CD4-positive, CD25-positive, alpha-beta regulatory T cell (primary cell): Measurements from ENCODE around the gene CDK5R2. TPM values are rescaled to one million over a fixed set of nuclear protein-coding genes. Genes with fewer than 3 reads are reported as not detected.

ENCODE experiments used
- polyA plus RNA-seq, 4 donors: library from polyadenylated mRNA; unstranded; fragments of 300-500 nt; fragmentation: Illumina TruSeq; gene quantifications; one replicate each; pipeline ENCODE4 v1.2.3, GENCODE V29; 2021
- total RNA-seq: library from RNA; stranded (reverse); gene quantifications from one replicate; pipeline ENCODE4 v1.2.3, GENCODE V29; 2022

Gene CDK5R2
- total and polyA plus RNA-seq, 5 donors from 2014 or later = not detected

Other genes with a start within 250 kb of the CDK5R2 start
- gene TTLL4, start 248.8 kb upstream of the CDK5R2 start, total RNA-seq = 19.0 TPM
- 1 to 10 TPM; 4.1 to 6.7 (median 4.8) TPM for gene TTLL4, start 248.8 kb upstream of the CDK5R2 start, polyA plus RNA-seq
- not detected for gene CYP27A1, start 177.5 kb upstream of the CDK5R2 start, total RNA-seq
- under 1 TPM in 1 of 4 donors, not detected in 3; 0.13 TPM for gene CYP27A1, start 177.5 kb upstream of the CDK5R2 start, polyA plus RNA-seq
- gene PRKAG3, start 127.9 kb upstream of the CDK5R2 start, total RNA-seq = not detected
- gene PRKAG3, start 127.9 kb upstream of the CDK5R2 start, polyA plus RNA-seq = not detected
- gene WNT6, start 99.9 kb upstream of the CDK5R2 start, total RNA-seq = not detected
- not detected for gene WNT6, start 99.9 kb upstream of the CDK5R2 start, polyA plus RNA-seq
- 10.8 TPM for gene WNT10A, start 78.8 kb upstream of the CDK5R2 start, total RNA-seq
- 10 to 100 TPM in 1 of 4 donors, 1 to 10 TPM in 3; 6.3 to 11.0 (median 8.8) TPM for gene WNT10A, start 78.8 kb upstream of the CDK5R2 start, polyA plus RNA-seq
- not detected for gene FEV, start 25.5 kb downstream of the CDK5R2 start, total RNA-seq
- not detected for gene FEV, start 25.5 kb downstream of the CDK5R2 start, polyA plus RNA-seq
- not detected for gene CRYBA2, start 33.8 kb downstream of the CDK5R2 start, total RNA-seq
- not detected for gene CRYBA2, start 33.8 kb downstream of the CDK5R2 start, polyA plus RNA-seq
- gene CFAP65, start 81.8 kb downstream of the CDK5R2 start, total RNA-seq = not detected
- not detected for gene CFAP65, start 81.8 kb downstream of the CDK5R2 start, polyA plus RNA-seq
- not detected for gene IHH, start 101.3 kb downstream of the CDK5R2 start, total RNA-seq
- not detected for gene IHH, start 101.3 kb downstream of the CDK5R2 start, polyA plus RNA-seq
- 12.9 TPM for gene NHEJ1, start 201.1 kb downstream of the CDK5R2 start, total RNA-seq
- 10 to 100 TPM; 24.6 to 29.1 (median 26.8) TPM for gene NHEJ1, start 201.1 kb downstream of the CDK5R2 start, polyA plus RNA-seq
- 1.3 TPM for gene SLC23A3, start 210.4 kb downstream of the CDK5R2 start, total RNA-seq
- not detected for gene SLC23A3, start 210.4 kb downstream of the CDK5R2 start, polyA plus RNA-seq
- gene CNPPD1, start 217.3 kb downstream of the CDK5R2 start, total RNA-seq = 68.2 TPM
- gene CNPPD1, start 217.3 kb downstream of the CDK5R2 start, polyA plus RNA-seq = 100 to 1,000 TPM; 100 to 143 (median 113) TPM
- 84.7 TPM for gene RETREG2, start 218.6 kb downstream of the CDK5R2 start, total RNA-seq
- gene RETREG2, start 218.6 kb downstream of the CDK5R2 start, polyA plus RNA-seq = 10 to 100 TPM; 62.8 to 89.7 (median 72.1) TPM
- 70.8 TPM for gene ZFAND2B, start 247.1 kb downstream of the CDK5R2 start, total RNA-seq
- gene ZFAND2B, start 247.1 kb downstream of the CDK5R2 start, polyA plus RNA-seq = 10 to 100 TPM; 54.4 to 72.1 (median 64.0) TPM